Measurements from ENCODE around the gene MYF6. TPM values are rescaled to one million over a fixed set of nuclear protein-coding genes. Genes with fewer than 3 reads are reported as not detected.

Gene MYF6
- total RNA-seq, 3 donors from 2014 or later: not detected

DNA sequence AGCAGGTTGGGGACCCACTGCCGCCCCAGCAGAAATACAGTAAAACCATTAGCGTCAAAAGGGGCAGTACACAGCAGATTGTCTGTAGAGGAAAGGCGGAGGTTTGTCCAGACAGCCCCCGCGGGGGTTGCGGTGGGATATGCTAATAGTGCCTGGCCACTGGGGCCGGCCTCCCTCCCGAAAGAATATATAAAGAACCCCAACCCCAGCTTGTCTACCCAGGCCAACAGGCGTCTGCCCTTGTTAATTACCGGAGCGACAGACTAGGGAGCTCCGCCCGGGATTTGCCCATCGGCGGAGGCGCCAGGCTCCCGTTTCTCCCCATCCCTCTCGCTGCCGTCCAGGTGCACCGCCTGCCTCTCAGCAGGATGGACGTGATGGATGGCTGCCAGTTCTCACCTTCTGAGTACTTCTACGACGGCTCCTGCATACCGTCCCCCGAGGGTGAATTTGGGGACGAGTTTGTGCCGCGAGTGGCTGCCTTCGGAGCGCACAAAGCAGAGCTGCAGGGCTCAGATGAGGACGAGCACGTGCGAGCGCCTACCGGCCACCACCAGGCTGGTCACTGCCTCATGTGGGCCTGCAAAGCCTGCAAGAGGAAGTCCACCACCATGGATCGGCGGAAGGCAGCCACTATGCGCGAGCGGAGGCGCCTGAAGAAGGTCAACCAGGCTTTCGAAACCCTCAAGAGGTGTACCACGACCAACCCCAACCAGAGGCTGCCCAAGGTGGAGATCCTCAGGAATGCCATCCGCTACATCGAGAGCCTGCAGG is 9.4 kb downstream of the MYF6 start, which contains the start of gene MYF5:
TSS of gene MYF5 (plus strand) at position 217 of the 774 bp plus-strand sequence. CDS start at position 369, 152 bp downstream.
- peak in 1 of 3 donors; percentile 31 for DNase-seq
- intact Hi-C loops (cut with DNase I, micrococcal nuclease): no loop called here
- no peaks in the 10 kb centered on the region for H3K4me1 ChIP-seq (ENCODE audit: low read depth)
- no peak within 1 kb of the TSS for H3K4me3 ChIP-seq
- H3K9me3 ChIP-seq: no peaks in the 10 kb centered on the region
- TF ChIP-seq, protein P1, sequence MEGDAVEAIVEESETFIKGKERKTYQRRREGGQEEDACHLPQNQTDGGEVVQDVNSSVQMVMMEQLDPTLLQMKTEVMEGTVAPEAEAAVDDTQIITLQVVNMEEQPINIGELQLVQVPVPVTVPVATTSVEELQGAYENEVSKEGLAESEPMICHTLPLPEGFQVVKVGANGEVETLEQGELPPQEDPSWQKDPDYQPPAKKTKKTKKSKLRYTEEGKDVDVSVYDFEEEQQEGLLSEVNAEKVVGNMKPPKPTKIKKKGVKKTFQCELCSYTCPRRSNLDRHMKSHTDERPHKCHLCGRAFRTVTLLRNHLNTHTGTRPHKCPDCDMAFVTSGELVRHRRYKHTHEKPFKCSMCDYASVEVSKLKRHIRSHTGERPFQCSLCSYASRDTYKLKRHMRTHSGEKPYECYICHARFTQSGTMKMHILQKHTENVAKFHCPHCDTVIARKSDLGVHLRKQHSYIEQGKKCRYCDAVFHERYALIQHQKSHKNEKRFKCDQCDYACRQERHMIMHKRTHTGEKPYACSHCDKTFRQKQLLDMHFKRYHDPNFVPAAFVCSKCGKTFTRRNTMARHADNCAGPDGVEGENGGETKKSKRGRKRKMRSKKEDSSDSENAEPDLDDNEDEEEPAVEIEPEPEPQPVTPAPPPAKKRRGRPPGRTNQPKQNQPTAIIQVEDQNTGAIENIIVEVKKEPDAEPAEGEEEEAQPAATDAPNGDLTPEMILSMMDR (IDR thresholded peaks at IDR 0.05): no peak
- H3K36me3 ChIP-seq (ENCODE audit: low read depth): no peaks in the 10 kb centered on the region
- no peak for ATAC-seq

DNA sequence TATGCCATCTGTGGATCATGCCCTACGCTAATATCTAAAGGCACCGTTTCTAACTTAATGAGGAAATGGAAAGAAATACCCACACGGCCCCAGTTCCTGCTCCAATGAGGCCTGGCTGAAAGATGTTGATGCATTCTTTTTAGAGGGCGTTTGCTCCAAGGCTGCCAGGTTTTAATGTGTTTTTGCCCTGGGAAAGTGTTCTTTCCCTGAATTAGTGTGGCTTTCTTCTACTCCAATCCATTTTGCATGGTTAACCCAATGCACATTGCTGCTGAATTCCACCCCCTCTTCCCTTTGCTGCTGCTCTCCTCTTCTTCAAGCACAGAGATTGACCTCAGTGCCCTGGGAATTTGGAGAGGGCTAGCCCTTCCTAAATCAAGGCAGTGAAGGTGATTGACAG is 10.4 kb downstream of the MYF6 start:
- no peak overlapping the region for H3K4me3 ChIP-seq
- intact Hi-C loops (cut with DNase I, micrococcal nuclease): no loop called here

DNA sequence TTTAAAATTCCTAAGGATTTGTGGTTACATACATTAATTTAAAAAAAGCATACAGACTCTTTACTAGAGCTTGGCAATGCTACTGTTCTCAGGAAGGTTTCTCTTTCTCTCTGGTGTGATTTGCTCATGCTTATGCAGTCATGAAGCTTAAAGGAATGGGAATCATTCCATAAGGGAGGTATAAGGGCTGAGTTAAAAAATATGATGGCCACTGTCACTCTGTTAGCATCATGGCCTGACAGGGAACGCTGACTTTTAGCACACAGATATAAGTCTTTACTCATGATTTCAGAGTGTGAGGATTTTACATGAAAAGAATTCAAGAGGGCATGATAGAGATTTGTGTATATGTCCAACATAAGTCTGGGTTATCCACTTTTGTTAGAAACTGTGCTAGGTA is 13.1 kb downstream of the MYF6 start:
- ATAC-seq (no peak), DNase-seq (no peak)
- intact Hi-C loops (cut with DNase I, micrococcal nuclease): no loop called here
- Histone ChIP-seq H3K9me3 (no peaks in the 10 kb centered on the region), H3K4me1 (ENCODE audit: low read depth) (no peaks in the 10 kb centered on the region), H3K36me3 (ENCODE audit: low read depth) (no peaks in the 10 kb centered on the region), H3K4me3 (no peak overlapping the region)
- TF ChIP-seq, protein P1 (IDR thresholded peaks at IDR 0.05): no peak

More for the DNA sequence above, 10.4 kb downstream of the MYF6 start:
- TF ChIP-seq, protein P1 (IDR thresholded peaks at IDR 0.05): no peak
- H3K9me3 ChIP-seq: no peaks in the 10 kb centered on the region
- no peak for DNase-seq
- H3K4me1 ChIP-seq (ENCODE audit: low read depth): no peaks in the 10 kb centered on the region
- ATAC-seq: no peak
- no peaks in the 10 kb centered on the region for H3K36me3 ChIP-seq (ENCODE audit: low read depth)

DNA sequence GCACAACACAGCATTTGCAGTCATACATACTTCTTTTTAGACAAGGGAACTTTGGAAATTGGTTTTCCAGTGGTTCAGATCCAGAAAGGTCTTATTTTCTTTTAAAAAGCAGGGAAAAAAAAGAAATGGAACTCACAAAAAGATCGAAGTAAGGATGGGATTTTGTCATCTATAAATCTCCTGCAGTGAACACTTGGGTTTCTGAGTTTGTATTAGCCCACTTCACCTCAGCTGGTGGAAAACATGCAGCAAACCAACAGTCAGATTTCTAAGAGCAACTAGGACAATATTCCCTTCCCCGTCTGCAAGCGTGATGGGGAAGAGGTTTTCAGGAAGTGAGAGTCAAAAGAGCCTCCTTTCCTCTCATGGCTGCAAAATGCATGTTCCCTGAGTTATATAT is 13.9 kb downstream of the MYF6 start:
- ATAC-seq: no peak
- DNase-seq: no peak
- Histone ChIP-seq H3K4me3 (no peak overlapping the region), H3K36me3 (ENCODE audit: low read depth) (no peaks in the 10 kb centered on the region), H3K4me1 (ENCODE audit: low read depth) (no peaks in the 10 kb centered on the region), H3K9me3 (no peaks in the 10 kb centered on the region)
- intact Hi-C loops (cut with DNase I, micrococcal nuclease): no loop called here
- TF ChIP-seq, protein P1 (IDR thresholded peaks at IDR 0.05): no peak

DNA sequence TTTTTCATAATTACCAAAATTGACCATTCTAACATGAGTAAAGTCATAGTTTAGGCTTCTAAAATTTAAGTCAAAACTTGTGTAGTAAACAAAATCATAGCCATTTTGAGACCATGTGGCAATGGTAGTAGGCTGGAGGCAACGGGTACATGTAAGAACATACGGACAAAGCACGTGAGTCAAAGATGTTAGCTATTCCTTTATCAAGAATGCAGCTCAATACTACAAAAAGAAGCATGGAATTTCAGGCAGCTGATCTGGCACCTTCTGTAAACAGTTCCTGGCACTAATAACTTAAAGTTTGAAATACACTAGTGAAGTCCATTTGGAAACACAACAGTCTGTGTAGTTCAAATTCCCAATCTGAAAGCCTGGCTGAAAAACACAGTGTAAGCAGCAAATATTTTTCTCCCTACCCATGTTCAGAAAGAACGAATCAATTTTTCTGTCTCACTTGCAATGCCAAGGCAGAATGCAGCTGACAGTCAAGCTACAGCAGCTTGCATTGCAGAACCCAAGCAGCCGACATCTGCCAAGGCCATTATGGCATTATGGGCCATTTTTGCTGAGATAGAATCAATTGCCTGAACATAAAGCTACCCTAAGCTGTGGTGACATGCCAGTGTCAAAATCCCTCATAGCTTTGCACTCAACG is 38.5 kb downstream of the MYF6 start:
- Histone ChIP-seq H3K4me1 (ENCODE audit: low read depth) (no peaks in the 10 kb centered on the region), H3K36me3 (ENCODE audit: low read depth) (no peaks in the 10 kb centered on the region), H3K9me3 (no peaks in the 10 kb centered on the region), H3K4me3 (no peak overlapping the region)
- DNase-seq (no peak), ATAC-seq (no peak)
- TF ChIP-seq, protein P1 (IDR thresholded peaks at IDR 0.05): no peak
- intact Hi-C loops (cut with DNase I, micrococcal nuclease): no loop called here

Measured in mucosa of descending colon (tissue), 3 donors.